KMS-11 (cell line): ENCODE data around the gene LENEP.

Source experiments
- H2AFZ ChIP-seq: fragments of 200-600 bp; sonication (generic); 2 replicates; pipeline ENCODE4 v1.6.1; 2016; ENCODE audit warnings: antibody characterized with exemption, mixed run types, low read depth
- H3K27ac ChIP-seq: fragments of 200-600 bp; sonication (generic); 2 replicates; pipeline ENCODE4 v1.6.1; 2016; ENCODE audit warnings: mild to moderate bottlenecking, mixed run types
- H3K27me3 ChIP-seq: fragments of 200-600 bp; sonication (generic); 2 replicates; pipeline ENCODE4 v1.6.1; 2017; ENCODE audit warnings: mild to moderate bottlenecking, low read depth, mixed run types, moderate library complexity; ENCODE audit not compliant: insufficient read depth
- H3K36me3 ChIP-seq: fragments of 200-600 bp; sonication (generic); 2 replicates; pipeline ENCODE4 v1.6.1; 2017; ENCODE audit warnings: mild to moderate bottlenecking, mixed run types; ENCODE audit not compliant: insufficient read depth
- H3K4me1 ChIP-seq: fragments of 200-600 bp; sonication (generic); 2 replicates; pipeline ENCODE4 v1.6.1; 2016; ENCODE audit warnings: mild to moderate bottlenecking, low read depth, mixed run types; ENCODE audit not compliant: poor library complexity, severe bottlenecking
- H3K4me2 ChIP-seq: fragments of 200-600 bp; sonication (generic); 2 replicates; pipeline ENCODE4 v1.7.0; 2016; ENCODE audit warnings: mild to moderate bottlenecking, mixed run types
- H3K4me3 ChIP-seq: fragments of 200-600 bp; sonication (generic); IDR thresholded peaks from 2 replicates; pipeline ENCODE4 v1.6.1; 2017; ENCODE audit warnings: low read depth, low read length, mixed read lengths; ENCODE audit not compliant: insufficient read depth
- H3K79me2 ChIP-seq: fragments of 200-600 bp; sonication (generic); 2 replicates; pipeline ENCODE4 v1.6.1; 2016; ENCODE audit warnings: low read depth, mixed run types; ENCODE audit not compliant: insufficient read depth
- H3K9ac ChIP-seq: fragments of 200-600 bp; sonication (generic); 2 replicates; pipeline ENCODE4 v1.6.1; 2016; ENCODE audit warnings: mild to moderate bottlenecking, mixed run types
- H4K20me1 ChIP-seq: fragments of 200-600 bp; sonication (generic); 2 replicates; pipeline ENCODE4 v1.6.1; 2016; ENCODE audit warnings: mild to moderate bottlenecking, mixed run types; ENCODE audit not compliant: insufficient read depth
- CTCF ChIP-seq: fragments of 200-600 bp; sonication (generic); conservative IDR thresholded peaks from 2 replicates; pipeline ENCODE4 v1.6.1; 2017; ENCODE audit warnings: low read depth, mild to moderate bottlenecking, antibody characterized with exemption, low read length, moderate library complexity, mixed read lengths

Gene LENEP

GRCh38 chr1:154966111-154966510 lies 27.3 kb upstream of the LENEP start:
- no peak overlapping the region for H3K27ac ChIP-seq
- no peak for TF ChIP-seq CTCF

GRCh38 chr1:154967331-154967950 lies 25.9 kb upstream of the LENEP start:
- Histone ChIP-seq H3K27me3 (no peaks in the 10 kb centered on the region), H4K20me1 (no peaks in the 10 kb centered on the region), H3K27ac (no peak overlapping the region; the same call in 1 of the 2 replicates), H2AFZ (no peak overlapping the region), H3K36me3 (peaks cover 7% of the 10 kb centered on the region; the same call in 1 of the 2 replicates), H3K4me1 (peaks cover 62% of the 10 kb centered on the region), H3K79me2 (peaks cover 53% of the 10 kb centered on the region), H3K9ac (no peak overlapping the region), H3K4me2 (no peak overlapping the region), H3K4me3 (no peak overlapping the region)
- TF ChIP-seq CTCF = no peak

More at GRCh38 chr1:154966111-154966510, 27.3 kb upstream of the LENEP start:
- peaks cover 44% of the 10 kb centered on the region for H3K79me2 ChIP-seq
- no peaks in the 10 kb centered on the region for H3K27me3 ChIP-seq
- H2AFZ ChIP-seq = no peak overlapping the region
- H3K9ac ChIP-seq = no peak overlapping the region
- H3K4me2 ChIP-seq = no peak overlapping the region
- peaks cover 7% of the 10 kb centered on the region; the same call in 1 of the 2 replicates for H3K36me3 ChIP-seq
- no peaks in the 10 kb centered on the region for H4K20me1 ChIP-seq
- peaks cover 50% of the 10 kb centered on the region for H3K4me1 ChIP-seq
- no peak overlapping the region for H3K4me3 ChIP-seq

GRCh38 chr1:154968731-154969130 lies 24.7 kb upstream of the LENEP start:
- no peak for TF ChIP-seq CTCF
- Histone ChIP-seq H3K4me2 (no peak overlapping the region; the same call in 1 of the 2 replicates), H4K20me1 (no peaks in the 10 kb centered on the region), H3K9ac (no peak overlapping the region; the same call in 1 of the 2 replicates), H3K27ac (no peak overlapping the region), H3K36me3 (peaks cover 1% of the 10 kb centered on the region; the same call in 1 of the 2 replicates), H3K4me3 (no peak overlapping the region), H2AFZ (no peak overlapping the region), H3K4me1 (peaks cover 61% of the 10 kb centered on the region), H3K79me2 (peaks cover 57% of the 10 kb centered on the region), H3K27me3 (no peaks in the 10 kb centered on the region)

- no peak overlapping the region for H3K4me3 ChIP-seq
- H2AFZ ChIP-seq = no peak overlapping the region
- no peak for TF ChIP-seq CTCF
- H3K36me3 ChIP-seq = no peaks in the 10 kb centered on the region; the same call in 1 of the 2 replicates
- H3K9ac ChIP-seq = no peak overlapping the region; the same call in 1 of the 2 replicates
- H3K4me2 ChIP-seq = peak overlapping the region; percentile 73; the same call in 1 of the 2 replicates
- H3K79me2 ChIP-seq = peaks cover 58% of the 10 kb centered on the region
- no peaks in the 10 kb centered on the region for H3K27me3 ChIP-seq
- H3K27ac ChIP-seq = no peak overlapping the region
- H4K20me1 ChIP-seq = no peaks in the 10 kb centered on the region
- H3K4me1 ChIP-seq = peaks cover 57% of the 10 kb centered on the region
Observed at GRCh38 chr1:154969246-154969645, 24.1 kb upstream of the LENEP start.
